HG03103 (cell line): ENCODE data around the gene SLC9A8.
"Not testable (repeated sequence)": the region's sequence is repeated elsewhere in the genome, so short reads cannot be mapped to it uniquely, and the experiment has no call there.

Source experiments
- ATAC-seq: cut with Tn5 transposase; IDR thresholded peaks from one replicate; pipeline ENCODE4 v1.9.1; 2021; ENCODE audit warnings: low read depth; ENCODE audit not compliant: unreplicated experiment

The SLC9A8 gene

DNA sequence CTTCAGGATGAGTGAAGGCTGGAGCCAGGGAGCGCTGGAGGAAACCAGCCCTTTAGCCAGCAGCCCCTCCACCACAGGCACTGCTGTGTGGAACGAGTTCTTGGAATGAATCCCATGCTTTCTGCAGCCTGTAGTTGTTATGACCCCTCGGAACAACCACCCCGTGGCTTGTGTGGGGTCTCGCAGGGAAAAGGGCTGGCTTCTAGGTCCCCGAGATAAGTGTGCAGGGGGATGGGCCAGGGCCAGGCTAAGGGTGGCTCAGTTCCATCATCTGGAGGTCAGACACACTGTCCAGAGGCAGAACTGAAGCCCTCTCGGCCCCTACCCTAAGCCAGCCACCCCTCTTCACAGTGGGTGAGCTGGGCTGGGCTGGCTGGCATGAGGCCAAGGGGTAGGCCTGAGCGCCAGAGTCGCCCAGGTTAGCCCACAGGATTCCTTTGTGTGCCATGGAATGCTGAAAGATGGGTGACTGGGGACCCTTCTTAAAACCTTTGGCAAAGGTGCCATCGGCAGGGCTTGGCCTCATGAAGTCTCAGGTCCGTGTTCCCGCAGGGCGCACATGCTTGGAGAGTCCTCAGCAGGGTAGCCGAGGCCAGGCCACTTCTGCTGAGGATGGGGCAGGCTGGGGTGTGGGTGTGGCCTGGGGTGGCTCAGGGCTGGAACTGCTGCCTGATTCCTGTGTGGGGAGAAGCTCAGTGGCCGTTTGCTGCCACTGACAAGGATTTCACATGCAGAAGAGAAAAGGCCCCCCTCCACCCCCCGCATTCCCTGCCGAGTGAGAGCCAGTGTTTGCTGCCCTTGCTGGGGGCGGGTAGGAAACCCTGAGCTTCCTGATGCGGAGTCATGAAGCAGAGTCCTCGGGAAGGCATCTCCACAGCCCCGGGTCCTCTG is 78.1 kb downstream of the SLC9A8 start:
- no peak for ATAC-seq

DNA sequence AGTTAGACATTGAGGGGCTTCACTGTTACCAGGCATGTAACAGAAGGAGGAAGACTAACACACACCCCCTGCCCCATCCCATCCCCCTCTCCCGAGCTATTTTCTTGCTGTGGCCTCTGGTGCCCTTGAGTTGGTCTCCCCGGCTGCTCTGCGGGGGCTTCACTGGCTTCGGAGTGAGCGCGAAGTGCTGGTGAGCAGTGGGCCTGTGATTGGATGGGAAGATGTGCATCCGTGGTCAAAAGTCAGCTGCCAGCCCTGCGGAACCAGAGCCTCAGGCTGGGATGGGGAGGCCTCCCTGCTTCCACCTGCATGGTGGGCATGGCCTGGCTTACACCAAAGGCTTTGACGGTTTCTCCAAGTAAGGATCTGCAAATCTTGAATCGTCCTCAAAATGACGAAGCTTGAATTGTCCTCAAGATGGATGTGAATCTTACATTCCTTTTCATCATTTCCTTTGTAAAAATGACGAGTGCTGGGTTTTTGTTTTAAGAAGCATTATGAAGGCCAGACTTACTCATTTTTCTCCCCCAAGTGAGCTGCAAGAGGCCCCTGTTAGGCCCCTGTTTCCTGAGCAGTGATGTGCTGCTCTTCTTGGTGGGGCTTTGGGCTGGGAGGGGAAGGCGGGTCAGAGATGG is 79.0 kb downstream of the SLC9A8 start:
- no peak for ATAC-seq

DNA sequence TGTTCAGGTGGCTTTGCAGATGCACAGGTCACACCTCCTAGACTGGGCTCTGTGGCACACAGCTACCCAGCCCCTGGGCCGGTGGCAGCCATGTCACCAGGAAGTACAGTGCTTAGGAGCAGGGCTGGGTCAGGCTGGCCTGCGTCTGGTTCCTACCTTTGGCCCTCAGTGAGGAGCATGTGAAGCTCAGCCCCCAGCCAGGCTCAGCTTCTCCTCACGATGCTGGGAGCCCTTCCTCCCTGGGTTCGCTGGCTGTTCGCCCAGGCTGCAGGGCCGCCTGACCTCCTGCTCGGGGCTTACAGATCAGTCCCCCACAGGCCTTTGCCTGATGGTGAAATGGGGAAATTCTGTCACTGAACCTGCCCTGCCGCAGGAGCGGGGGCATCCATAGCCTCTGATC is 79.6 kb downstream of the SLC9A8 start:
- ATAC-seq, result no peak

DNA sequence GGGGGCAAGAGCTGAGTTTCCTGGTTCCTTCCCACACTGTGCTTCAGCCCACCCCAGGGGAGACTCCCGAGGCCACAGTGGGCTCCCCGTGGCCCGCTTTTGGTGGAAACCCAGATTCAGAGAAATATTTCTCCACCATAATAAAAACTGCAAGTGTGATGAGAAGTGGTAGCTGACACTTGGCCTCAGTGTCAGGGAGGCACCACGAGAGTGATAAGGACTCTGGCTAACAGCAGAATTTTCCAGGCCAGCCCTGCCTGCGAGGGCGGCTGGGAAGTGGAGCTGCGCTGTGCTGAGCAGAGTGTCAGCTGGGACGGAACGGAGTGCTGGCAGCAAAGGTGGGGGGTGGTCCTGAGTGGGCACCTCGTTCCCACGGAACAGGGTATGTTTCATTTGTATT is 80.2 kb downstream of the SLC9A8 start:
- no peak for ATAC-seq

DNA sequence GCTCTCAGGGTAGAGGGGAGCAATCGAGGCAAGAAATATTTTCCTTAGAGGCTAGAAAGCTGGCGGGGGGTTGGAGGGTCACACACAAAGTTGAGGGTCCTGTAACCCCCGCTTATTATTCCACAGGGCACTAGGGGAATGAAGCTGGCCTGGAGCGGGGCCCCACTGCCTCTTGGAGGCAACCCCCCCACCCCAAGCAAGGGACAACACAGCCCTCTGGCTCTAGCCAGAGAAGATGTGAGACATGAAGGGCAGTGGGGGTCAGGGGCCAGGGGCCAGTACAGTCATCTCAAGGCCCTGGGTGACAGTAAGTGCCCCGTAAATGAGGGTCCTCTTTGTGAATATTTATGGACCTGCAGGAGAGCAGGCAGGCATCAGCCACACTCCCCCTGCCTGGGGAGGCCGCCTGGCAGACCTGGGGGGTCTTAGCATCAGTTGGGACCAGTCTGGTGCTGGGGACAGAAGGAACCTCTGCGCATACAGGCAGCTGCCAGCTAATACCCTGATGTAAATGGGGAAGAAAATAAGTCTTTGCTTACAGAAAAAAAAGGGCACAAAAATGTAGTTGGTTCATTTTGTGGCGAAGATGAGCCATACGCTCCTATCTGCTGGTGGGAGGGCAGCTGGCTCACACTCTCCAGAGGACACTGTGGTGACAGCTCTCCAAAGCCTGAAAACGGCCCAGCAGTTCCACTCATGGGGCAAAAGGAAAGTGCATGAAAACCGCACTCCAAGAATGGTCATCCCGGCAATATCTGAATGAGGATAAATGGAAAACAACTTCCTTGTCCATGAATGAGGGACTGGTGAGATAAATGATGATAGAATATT is 80.8 kb downstream of the SLC9A8 start:
- ATAC-seq, result no peak

DNA sequence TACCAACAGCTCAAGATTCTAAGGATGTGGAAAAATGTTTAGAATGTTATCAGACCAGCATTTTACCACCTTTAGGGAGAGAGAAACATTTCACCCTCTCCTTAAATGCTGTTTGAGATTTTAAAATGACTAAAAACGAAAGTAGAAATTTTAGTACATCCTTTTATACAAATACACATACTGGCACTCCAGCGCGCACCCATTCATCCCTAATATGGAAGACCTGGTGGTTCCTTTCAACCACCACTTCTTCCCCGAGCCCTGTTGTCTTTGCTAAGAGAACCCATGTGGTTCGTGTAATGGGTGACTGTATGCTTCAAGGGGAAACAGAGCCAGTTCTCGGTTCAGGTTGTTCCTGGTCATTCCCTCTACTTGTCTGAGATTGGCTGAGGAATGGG is 81.4 kb downstream of the SLC9A8 start:
- ATAC-seq, result no peak

DNA sequence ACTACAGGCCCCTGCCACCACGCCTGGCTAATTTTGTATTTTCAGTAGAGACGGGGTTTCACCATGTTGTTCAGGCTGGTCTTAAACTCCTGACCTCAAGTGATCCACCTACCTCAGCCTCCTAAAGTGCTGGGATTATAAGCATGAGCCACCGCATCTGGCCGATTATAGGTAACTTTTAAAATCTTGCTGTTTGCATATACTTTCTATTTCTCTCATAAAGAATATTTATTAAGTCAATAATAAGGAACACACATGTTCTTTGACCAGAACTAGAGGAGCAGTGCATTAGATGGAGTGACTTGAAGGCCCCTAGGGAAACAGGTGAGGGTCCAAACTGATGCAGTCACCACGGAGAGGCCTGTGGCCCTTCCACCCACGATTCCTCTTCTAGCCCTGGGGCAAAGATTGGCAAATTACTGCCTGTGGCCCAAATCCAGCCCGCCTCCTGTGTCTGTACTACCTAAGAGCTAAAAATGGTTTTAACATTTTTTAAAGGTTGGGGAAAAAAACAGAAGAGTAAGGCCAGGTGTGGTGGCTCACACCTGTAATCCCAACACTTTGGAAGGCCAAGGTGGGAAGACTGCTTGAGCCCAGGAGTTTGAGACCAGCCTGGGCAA is 83.0 kb downstream of the SLC9A8 start:
- ATAC-seq, result not testable (repeated sequence)

DNA sequence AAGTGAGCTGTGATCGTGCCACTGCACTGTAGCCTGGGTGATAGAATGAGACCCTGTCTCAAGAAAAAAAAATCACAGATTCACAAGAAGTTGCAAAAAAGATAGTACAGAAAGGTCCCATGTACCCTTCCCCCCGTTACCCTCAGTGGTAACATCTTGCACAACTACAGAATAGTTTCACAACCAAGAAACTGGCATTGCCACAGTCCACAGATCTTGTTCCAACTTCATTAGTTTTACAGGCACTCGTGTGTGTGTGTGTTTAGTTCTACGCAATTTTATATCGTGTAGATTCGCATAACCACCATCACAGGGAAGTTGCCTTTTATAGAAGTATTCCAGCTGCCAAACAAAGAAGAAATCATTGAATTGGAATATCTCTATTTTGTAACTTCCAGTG is 83.6 kb downstream of the SLC9A8 start:
- no peak for ATAC-seq

DNA sequence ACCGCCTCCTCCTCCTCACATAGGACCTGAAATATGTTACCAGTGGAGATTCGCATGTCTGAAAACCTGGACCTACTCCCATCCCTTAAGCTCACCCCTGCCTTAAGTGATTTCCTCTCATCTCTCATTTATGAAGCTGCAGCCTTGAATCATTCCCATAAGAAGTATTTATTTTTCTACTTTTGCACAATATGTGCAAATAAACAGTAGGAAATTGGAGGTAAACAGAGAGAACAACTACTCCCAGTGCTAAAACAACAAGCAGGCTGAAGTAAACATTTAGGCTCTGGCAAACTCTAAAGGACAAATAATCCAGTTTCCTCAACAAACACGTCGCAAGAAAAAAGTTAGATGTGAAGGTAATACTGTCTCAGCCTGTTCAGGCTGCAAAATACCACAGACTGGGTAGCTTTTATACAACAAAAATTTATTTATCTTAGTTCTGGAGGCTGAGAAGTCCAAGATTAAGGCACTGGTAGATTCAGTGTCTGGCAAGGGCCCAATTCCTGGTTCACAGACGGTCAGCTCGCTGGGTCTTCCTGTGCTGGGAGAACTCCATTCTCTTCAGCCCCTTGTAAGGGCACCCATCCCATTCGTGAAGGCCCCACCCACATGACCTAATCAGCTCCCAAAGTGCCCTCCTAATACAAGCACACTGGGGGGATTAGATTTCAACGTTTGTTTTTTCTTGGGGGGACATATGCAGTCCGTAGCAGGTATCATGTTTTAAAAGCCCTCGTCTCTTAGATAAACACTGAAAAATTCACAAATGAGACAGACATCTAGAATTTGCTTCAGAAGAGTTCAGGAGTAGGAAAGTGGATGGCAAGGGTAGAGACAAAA is 87.1 kb downstream of the SLC9A8 start:
- no peak for ATAC-seq

DNA sequence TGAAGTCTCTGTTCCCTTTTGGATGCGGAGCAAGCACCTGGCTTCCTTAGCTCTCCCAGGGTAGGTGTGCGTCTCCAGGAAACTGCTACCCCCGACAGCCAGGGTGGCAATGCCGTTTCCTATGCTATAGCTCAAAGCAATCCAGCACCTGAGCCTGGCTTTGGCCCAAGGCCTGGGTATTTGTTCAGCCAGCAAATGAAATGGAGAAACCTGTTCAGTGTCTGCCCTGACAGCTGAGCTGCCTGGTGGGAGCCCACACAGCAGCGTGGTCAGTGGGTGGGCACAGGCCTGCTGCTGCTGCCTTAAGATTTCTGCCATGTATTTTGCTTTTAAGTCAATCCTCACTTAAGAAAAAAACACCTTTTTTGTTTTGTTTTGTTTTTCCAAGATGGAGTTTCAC is 89.0 kb downstream of the SLC9A8 start:
- no peak for ATAC-seq

DNA sequence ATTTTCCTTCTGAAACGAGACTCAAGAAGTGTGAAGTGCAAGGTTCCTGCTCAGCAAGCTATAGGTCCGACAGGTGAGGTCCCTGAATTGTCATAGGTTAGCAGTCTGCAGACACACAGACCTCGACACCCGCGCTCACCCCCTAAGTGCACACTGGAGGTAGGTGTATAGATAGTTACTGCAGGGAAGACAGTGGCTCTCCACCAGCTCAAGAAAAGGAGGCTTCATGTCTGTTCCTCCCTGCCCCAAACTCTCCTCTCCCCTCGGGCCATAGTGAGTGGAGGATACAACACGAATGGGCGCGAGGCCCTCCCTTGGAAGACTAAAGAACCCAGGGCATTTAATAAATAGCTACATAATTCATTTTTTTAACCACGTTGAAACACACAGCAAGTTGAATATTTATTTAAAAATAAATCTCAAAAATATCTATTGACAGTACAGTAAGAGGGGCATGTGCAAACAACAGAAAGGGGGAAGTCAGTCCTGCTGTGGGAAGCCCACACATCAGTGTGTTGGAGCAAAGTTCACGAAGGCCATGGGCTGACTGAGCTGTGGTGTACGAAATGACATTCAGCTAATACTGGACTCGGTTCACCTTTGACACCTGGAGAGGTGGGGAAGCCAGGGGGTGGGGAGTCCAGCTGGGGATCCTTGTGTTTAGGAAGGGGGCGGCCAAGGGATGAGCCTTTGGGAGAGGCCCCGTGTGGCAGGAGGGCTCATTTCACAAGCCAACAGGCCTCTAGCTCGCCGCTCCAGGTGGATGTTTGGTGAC is 92.0 kb downstream of the SLC9A8 start:
- no peak for ATAC-seq

DNA sequence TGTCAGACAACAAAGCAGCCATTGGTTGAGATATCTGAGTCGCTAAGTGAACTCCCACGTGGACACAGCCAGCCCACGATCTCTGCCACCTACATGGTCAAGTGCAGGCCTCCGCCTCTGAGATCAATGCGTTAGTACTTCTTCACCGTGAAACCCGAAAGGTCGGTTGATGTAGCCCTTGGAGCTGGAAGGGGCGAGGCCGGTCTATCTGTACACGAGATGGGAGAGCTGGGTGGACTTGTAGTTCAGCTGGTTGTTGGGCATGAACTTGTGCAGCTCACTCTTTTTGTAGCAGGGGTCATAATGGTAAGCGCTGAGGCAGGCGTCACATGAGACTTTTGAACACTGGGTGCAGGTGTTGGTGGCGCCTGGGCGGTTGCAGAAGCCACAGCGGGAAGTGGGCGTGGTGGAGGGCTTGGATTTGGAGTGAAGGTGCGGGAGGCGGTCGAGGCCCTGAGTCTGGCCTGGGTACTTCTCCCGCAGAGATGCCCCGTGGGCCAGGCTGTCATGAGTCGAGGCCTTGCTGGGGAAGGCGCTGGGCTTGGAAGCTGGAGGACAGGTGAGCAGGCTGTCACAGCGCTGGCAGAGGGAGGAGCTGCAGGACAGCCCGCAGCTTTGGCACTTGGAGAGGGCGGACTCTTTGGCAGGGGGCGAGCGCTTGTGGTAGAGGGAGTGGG is 92.9 kb downstream of the SLC9A8 start:
- ATAC-seq, result no peak

DNA sequence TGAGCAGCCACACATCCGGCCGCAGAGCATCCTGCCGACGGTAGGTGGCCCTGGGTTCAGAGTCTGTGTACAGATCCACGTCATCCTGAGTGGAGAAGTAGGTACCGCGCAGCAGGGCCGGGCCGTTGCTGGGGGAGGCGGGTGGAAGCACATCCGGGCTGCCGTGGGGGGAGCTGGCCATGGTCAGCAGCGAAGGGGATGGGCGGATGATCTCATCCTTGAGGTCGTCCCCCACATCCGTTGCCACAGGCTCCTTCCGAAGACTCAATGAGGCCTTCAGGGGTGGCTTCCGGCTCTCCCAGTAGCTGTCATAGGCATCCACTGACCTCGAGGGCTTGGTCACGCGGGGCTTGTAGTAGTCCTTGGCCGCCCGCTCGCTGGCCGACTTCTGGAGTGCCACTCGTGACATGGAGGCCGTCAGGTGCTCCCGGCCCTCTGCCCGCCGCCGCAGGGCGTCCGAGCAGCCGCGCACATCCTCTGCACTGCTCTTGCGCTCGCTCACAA is 93.5 kb downstream of the SLC9A8 start:
- no peak for ATAC-seq

DNA sequence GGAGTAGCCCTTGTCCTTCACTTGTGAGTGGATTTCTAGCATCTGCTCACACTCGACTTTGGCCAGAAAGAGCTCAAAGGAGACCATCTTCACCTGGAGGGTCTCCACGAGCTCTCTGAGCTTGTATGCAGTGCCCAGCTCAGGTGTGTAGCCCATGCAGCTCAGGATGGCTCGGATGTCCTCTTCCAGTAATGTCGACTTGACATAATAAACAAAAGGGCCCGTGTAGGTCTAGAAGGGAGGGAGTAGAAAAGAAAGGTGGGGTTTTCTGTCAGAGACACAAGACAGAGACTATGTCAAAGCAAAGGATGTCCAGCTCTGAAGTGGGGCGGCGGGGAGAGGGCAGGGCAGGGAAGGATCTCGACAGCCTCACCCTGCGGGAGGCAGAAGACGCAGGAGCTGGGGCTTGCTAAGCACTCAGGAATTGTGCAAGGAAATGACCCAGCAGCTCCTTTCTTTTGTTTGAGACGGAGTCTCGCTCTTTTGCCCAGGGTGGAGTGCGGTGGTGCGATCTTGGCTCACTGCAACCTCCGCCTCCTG is 94.1 kb downstream of the SLC9A8 start:
- no peak for ATAC-seq

DNA sequence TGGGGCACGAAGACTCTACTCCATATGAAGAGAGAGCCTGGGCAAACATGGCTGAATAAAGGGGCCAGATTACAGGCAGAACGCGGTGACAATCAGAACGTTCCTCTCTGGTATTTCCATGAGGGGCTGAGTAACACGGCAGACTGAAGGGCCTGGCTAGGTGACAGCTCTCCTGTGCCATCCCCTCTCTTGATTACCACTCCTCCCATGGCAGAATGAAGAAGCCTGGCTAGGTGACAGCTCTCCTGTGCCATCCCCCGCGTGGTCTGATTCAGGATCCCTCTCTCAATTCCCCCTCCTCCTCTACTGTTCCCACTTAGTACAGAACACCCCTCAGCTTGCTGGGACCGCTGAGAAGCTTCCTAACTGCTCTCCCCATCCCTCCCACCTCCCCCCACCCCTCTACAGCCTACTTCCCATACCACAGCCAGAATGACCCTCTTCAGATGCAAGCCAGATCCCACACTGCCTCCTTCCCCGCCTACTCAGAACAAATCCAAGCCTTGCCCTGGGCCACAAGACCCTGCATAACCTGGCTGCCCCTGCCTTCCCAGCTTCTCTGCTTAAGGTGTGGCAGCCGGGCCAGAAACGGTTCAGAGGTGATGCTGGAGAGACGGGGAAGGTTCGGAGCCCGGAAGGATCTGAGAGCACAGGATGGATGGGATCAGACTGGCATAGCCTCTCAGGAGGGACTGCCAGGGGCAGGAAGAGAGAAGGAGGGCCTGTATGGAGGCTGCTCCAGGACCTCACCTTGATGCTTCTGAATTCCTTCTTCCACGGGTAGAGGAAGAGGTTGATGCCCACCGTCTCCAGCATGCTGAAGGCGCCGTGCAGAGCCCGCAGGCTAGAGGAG is 95.0 kb downstream of the SLC9A8 start:
- ATAC-seq, result no peak

DNA sequence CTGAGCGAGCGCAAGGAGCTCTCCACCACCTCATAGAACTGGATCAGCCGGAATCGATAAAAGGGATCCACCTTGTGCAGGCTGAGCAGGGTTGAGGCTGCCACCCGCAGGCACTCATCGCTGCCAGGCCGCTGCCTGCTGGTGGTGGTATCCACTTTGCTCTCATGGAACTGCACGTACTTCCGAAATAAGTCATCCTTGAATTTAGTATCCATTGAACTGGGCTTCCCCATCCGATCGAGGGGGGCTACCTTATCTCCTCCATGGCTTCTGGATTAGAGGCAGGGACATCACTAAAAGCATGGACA is 95.6 kb downstream of the SLC9A8 start:
- ATAC-seq, result no peak

DNA sequence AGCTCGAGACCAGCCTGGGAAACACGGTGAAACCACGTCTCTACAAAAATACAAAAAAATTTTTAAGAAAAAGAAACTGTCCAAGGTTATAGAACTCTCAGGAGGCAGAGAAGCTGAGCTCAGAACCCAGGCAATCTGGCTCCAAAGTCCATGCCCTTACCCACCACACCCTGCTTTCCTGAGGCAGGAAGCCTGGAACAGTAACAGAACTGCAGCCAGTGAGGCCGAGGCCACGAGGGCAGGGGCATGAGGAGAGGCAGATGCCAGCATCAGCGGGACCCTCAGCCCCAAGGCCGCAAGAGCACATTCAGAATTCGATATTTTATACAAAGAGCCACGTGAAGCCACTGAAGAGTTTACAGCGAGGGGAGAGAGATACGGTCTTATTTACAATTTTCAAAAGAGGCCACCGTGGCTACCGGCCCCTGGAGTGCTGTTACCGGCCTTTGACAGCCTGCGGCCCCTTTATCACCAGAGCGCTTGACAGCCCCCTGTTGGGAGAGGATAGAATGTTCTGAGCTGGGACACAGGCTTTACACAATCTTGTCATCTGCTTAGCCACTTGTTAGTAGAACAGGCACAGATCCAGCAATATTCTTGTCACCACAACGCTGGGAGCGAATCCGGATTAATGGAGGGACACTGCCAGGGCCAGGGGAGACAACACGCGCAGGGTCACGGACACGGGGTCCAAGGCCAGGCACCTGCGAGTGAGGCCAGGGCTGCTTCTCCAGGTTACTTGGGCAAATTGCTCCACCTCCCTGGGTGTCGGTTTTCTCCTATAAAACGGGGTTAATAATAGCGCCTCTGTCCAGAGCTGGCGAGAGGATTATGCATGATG is 97.1 kb downstream of the SLC9A8 start:
- no peak for ATAC-seq
